GM20000 (cell line): Measurements from ENCODE around the gene ADAM11.
"Not testable (repeated sequence)": the region's sequence is repeated elsewhere in the genome, so short reads cannot be mapped to it uniquely, and the experiment has no call there.

Experiments used
- DNase-seq: peaks from one replicate; pipeline ENCODE4 v3.0.0; 2012; ENCODE audit warnings: low spot score
- TF ChIP-seq, protein P1 (sequence below): IDR thresholded peaks from 2 replicates; pipeline ENCODE4 v1.5.1; 2012; ENCODE audit warnings: mild to moderate bottlenecking, control low read depth; ENCODE audit errors: extremely low read depth, missing control alignments

The ADAM11 gene, protein sequence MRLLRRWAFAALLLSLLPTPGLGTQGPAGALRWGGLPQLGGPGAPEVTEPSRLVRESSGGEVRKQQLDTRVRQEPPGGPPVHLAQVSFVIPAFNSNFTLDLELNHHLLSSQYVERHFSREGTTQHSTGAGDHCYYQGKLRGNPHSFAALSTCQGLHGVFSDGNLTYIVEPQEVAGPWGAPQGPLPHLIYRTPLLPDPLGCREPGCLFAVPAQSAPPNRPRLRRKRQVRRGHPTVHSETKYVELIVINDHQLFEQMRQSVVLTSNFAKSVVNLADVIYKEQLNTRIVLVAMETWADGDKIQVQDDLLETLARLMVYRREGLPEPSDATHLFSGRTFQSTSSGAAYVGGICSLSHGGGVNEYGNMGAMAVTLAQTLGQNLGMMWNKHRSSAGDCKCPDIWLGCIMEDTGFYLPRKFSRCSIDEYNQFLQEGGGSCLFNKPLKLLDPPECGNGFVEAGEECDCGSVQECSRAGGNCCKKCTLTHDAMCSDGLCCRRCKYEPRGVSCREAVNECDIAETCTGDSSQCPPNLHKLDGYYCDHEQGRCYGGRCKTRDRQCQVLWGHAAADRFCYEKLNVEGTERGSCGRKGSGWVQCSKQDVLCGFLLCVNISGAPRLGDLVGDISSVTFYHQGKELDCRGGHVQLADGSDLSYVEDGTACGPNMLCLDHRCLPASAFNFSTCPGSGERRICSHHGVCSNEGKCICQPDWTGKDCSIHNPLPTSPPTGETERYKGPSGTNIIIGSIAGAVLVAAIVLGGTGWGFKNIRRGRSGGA

DNA sequence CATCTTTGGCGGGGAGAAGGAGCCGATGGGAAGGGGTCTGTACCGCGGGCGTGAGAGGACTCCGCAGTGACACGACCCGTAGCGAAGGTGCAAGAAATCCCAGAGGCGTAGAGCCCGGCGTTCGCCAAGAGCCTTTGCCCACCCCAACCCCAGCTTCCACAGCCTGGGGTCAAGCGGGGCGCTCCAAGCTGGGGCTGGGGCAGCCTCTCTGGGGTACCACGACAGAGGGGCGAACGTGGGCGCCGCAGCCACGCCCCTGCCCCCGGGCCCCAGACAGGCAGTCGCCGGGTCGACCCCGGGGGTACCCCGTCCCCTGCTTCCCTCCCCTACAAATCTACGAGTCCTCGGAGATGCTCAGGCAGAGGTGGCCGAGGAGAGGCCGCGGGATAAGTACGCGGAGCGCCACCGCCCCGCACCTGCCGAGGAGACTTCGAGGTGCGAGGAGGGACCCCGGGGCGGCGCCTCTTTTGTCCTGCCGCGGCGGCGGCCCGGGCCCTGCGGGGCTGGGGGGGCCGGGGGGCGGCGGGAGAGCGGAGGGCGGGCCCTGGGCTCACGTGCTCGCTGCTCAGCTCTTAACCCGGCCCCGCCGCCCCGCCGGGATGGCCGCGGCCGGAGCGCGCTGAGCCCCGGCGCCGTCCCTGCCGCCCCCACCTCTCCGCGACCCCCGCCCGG, at the start of gene ADAM11:
Gene ADAM11, plus strand, starts transcription at position 575 of the 672 bp plus-strand sequence. CDS start 212 bp downstream, outside the sequence.
- DNase-seq, result no peak
- TF ChIP-seq, protein P1, sequence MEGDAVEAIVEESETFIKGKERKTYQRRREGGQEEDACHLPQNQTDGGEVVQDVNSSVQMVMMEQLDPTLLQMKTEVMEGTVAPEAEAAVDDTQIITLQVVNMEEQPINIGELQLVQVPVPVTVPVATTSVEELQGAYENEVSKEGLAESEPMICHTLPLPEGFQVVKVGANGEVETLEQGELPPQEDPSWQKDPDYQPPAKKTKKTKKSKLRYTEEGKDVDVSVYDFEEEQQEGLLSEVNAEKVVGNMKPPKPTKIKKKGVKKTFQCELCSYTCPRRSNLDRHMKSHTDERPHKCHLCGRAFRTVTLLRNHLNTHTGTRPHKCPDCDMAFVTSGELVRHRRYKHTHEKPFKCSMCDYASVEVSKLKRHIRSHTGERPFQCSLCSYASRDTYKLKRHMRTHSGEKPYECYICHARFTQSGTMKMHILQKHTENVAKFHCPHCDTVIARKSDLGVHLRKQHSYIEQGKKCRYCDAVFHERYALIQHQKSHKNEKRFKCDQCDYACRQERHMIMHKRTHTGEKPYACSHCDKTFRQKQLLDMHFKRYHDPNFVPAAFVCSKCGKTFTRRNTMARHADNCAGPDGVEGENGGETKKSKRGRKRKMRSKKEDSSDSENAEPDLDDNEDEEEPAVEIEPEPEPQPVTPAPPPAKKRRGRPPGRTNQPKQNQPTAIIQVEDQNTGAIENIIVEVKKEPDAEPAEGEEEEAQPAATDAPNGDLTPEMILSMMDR, result no peak

DNA sequence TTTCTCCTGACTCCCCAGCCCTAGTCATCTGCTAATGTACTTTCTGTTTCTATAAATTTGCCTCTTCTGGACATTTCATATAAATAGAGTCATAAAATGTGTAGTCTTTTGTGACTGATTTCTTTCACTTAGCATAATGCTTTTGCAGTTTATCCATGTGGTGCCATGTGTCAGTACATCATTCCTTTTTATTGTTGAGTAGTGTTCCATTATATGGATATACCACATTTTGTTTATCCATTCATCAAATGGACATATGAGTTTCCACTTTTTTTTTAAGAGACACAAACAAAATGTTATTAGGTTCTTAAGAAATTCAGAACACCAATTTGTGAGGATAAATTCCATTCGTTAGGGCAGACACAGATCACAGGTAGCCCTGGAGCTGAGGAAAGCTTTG, 39.3 kb upstream of the ADAM11 start:
- no peak for DNase-seq
- TF ChIP-seq, protein P1, result no peak

DNA sequence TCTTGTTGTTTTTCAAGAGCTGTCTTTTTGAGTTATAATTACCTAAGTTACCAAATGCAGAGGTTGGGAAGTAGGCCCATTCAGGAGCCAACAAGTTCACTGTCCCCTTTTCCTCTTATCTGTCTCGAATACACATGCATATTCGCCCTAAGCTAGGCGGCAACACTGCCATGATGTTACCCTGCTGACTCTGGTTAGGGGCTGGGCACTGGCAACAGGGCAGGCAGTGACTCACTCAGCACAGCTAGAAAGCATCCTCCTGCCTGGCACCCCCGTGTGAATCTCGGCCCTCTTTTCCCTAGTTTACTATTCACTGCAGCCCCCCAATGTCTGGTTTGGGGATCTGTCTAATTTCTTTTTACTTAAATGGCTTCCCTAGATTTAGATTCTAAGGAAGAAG, 36.5 kb upstream of the ADAM11 start:
- TF ChIP-seq, protein P1, result no peak
- no peak for DNase-seq

DNA sequence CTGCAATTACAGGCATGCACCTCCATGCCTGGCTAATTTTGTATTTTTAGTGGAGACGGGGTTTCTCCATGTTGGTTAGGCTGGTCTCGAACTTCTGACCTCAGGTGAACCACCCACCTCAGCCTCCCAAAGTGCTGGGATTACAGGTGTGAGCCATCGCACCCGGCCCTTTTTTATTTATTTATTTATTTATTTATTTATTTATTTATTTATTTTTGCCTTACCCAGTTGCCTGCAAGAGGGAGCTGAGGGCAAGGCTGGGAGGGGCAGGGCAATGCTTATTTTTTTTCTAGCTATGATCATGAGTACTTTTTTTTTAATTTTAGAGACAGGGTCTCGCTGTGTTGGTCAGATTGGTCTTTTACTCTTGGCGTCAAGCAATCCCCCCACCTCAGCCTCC, 32.7 kb upstream of the ADAM11 start:
- DNase-seq, result not testable (repeated sequence)

DNA sequence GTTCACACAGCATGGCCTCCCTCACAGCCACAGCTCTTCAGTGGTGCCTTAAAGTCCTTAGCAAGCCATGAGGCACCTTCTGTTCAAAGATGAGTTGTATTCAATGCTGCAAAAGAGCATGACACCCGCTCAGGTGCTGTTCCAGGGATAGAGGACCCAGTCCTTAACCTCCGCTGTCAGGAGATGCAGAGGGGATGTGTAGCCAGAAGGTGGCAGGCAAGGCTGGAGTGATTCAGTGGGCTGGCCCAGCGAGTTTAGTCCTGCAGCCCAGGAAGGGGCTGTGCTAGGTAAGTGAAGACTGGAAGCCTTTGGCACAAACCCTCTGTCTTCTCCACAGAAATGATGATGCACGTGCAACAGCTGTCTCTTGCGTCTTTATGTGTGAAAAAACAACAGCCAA, 25.0 kb upstream of the ADAM11 start:
- DNase-seq, result no peak
- TF ChIP-seq, protein P1, result peak; percentile 18

DNA sequence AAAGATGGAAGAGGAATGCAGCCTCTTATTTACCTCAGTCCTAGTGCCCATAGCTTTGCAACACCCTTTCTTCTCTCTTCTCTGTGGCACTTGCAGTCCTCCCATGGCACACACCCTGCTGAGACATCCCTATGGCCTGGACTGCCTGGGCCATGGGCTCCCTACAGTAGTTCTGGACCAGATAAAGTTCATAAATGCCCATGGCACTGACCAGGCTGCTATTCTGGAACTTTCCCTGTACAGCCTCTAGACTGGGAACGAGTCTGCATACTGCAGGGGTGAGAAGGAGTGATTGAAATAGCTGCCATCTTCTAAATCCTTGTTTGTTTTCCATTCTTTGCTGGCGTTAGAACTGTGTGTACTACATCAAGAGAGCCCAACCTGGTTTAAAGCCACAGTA, 24.5 kb upstream of the ADAM11 start:
- TF ChIP-seq, protein P1, result no peak
- DNase-seq, result no peak

DNA sequence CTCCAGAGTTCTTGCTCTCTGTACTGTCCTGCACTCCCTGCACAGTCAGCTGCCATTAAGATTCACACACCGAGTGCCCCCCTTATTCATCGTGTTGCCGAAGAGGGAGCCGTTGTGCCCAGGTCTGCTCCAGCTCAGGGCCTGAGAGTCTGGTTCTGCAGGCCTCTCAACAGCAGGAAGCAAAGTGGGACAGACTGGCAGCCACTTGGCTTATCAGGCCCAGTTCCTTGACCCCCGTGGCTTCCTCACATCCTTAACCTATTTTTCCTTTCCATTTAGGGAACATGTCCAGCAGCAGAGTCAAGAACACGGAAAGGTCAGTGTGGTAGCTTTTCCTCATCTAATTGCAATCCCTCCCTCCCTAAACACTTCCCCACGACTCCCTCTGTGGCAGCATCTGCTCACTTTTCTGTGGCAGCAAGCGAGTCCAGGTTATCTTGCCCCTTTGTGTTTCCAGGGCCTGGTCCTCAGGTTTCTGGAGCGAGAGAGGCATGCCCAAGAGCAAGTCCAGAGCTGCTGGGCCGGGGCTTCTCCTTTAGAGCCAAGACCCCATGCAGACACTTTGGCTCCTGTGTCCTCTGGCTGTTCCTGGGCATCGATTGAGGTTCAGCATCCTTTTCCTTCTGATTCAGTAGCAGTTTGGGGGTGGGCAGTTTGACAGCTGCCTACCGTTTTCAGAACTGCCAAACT, 22.1 kb upstream of the ADAM11 start:
- no peak for DNase-seq
- TF ChIP-seq, protein P1, result no peak
